HCT116 (cell line): ENCODE data around the gene RBM39. TPM values are rescaled to one million over a fixed set of nuclear protein-coding genes. Genes with fewer than 3 reads are reported as not detected.

Experiments used
- ATAC-seq: fragments of 200-7000 bp; cut with Tn5 transposase; 2 replicates; pipeline ENCODE4 v1.9.1; 2020; ENCODE audit warnings: mild to moderate bottlenecking, moderate library complexity
- BruUV-seq: library from RNA; stranded (reverse); fragments of 400-500 nt; replicated peaks from 2 replicates; lab custom pipeline; 2021; lab: Mats Ljungman, UMichigan
- CTCF ChIA-PET: fragments of 300-600 bp; sonication (Branson Sonifier 250); formaldehyde crosslinking; loops from one replicate; lab custom pipeline; 2021; ENCODE audit warnings: antibody characterized with exemption; lab: Charles Lee
- POLR2A ChIA-PET: fragments of 300-600, 350-600 bp; sonication (Branson Sonifier 250); formaldehyde crosslinking; loops from one replicate; lab custom pipeline; 2021; ENCODE audit warnings: antibody characterized with exemption; lab: Charles Lee
- RAD21 ChIA-PET, 2 experiments: fragments of 300-600 bp; sonication (Branson Sonifier 250); formaldehyde crosslinking; loops; one replicate each; lab custom pipeline; 2023; ENCODE audit warnings: low total read pairs in 2 of 2; ENCODE audit not compliant: uncharacterized antibody in 2 of 2, unreplicated experiment in 2 of 2, low non-redundant PET in 1 of 2; lab: Charles Lee
- DNase-seq: peaks from one replicate; pipeline ENCODE4 v3.0.0-alpha.2; 2010; ENCODE audit warnings: low read depth, low spot score
- H2AFZ ChIP-seq: fragments of 200-600 bp; shearing (Covaris generic), sonication (generic); 2 replicates; pipeline ENCODE4 v1.6.1; 2017; ENCODE audit warnings: low read depth, mixed run types, mixed read lengths, antibody characterized with exemption, low read length; ENCODE audit not compliant: poor library complexity, severe bottlenecking
- H3K27ac ChIP-seq: 2 replicates; pipeline ENCODE4 v1.5.1; 2012; ENCODE audit warnings: low read depth, low read length
- H3K27me3 ChIP-seq: fragments of 200-600 bp; sonication (generic); 2 replicates; pipeline ENCODE4 v1.6.1; 2016; ENCODE audit warnings: mixed run types, low read length, mixed read lengths; ENCODE audit not compliant: insufficient read depth
- H3K36me3 ChIP-seq, 2 experiments: fragments of 200-500 bp in 1 of 2; fragments of 200-600 bp in 1 of 2; sonication (Bioruptor generic) in 1 of 2; sonication (generic) in 1 of 2; 2 replicates each; pipeline versions ENCODE4 v1.5.1 to v1.6.1; 2014 to 2016; ENCODE audit warnings: low read length in 2 of 2, inconsistent platforms in 1 of 2, mixed read lengths in 1 of 2, mixed run types in 1 of 2; ENCODE audit not compliant: insufficient read depth in 2 of 2, control insufficient read depth in 1 of 2
- H3K4me1 ChIP-seq, 2 experiments: fragments of 200-600 bp in 1 of 2; sonication (generic) in 1 of 2; 2 replicates each; pipeline versions ENCODE4 v1.5.1 to v1.6.1; 2012 to 2017; ENCODE audit warnings: low read length in 2 of 2, inconsistent platforms in 1 of 2, mild to moderate bottlenecking in 1 of 2, mixed read lengths in 1 of 2, mixed run types in 1 of 2, moderate library complexity in 1 of 2; ENCODE audit not compliant: insufficient read depth in 2 of 2, control insufficient read depth in 1 of 2
- H3K4me2 ChIP-seq: fragments of 200-600 bp; sonication (generic); 2 replicates; pipeline ENCODE4 v1.6.1; 2017; ENCODE audit warnings: mixed run types, low read length, mixed read lengths
- H3K4me3 ChIP-seq, 2 experiments: fragments of 200-600 bp in 1 of 2; sonication (generic) in 1 of 2; replicated peaks in 1 of 2; 2 replicates each; pipeline ENCODE4 v1.5.1; 2011 to 2016; ENCODE audit warnings: low read length in 2 of 2, control low read depth in 1 of 2, low read depth in 1 of 2, mild to moderate bottlenecking in 1 of 2, mixed read lengths in 1 of 2, mixed run types in 1 of 2
- H3K79me2 ChIP-seq: fragments of 200-600 bp; sonication (generic); 2 replicates; pipeline ENCODE4 v1.6.1; 2017; ENCODE audit warnings: mild to moderate bottlenecking, mixed run types, low read length, moderate library complexity, mixed read lengths; ENCODE audit not compliant: insufficient read depth
- H3K9ac ChIP-seq: fragments of 200-600 bp; sonication (generic); 2 replicates; pipeline ENCODE4 v1.6.1; 2016; ENCODE audit warnings: low read length, mixed read lengths
- H3K9me2 ChIP-seq: fragments of 200-600 bp; sonication (generic), shearing (Covaris generic); 2 replicates; pipeline ENCODE4 v1.6.1; 2017; ENCODE audit warnings: mixed run types, mild to moderate bottlenecking, moderate library complexity; ENCODE audit not compliant: insufficient read depth
- H3K9me3 ChIP-seq, 2 experiments: fragments of 200-500 bp in 1 of 2; fragments of 200-600 bp in 1 of 2; sonication (Bioruptor generic) in 1 of 2; sonication (generic) in 1 of 2; 2 replicates each; pipeline ENCODE4 v1.6.1; 2014 to 2017; ENCODE audit warnings: low read length in 2 of 2, mixed read lengths in 2 of 2, inconsistent platforms in 1 of 2, low read depth in 1 of 2, mild to moderate bottlenecking in 1 of 2, mixed run types in 1 of 2, moderate library complexity in 1 of 2; ENCODE audit not compliant: control insufficient read depth in 1 of 2, insufficient read depth in 1 of 2
- H4K20me1 ChIP-seq: fragments of 200-600 bp; sonication (generic), shearing (Covaris generic); 2 replicates; pipeline ENCODE4 v1.6.1; 2017; ENCODE audit warnings: mixed run types, mild to moderate bottlenecking, moderate library complexity; ENCODE audit not compliant: insufficient read depth
- CBX3 ChIP-seq: IDR thresholded peaks from 2 replicates; pipeline ENCODE4 v1.6.1; 2012; ENCODE audit warnings: low read depth
- CEBPB ChIP-seq: IDR thresholded peaks from 2 replicates; pipeline ENCODE4 v1.6.1; 2012; ENCODE audit warnings: low read depth
- EGR1 ChIP-seq: IDR thresholded peaks from 2 replicates; pipeline ENCODE4 v1.6.1; 2012; ENCODE audit warnings: low read depth
- FOSL1 ChIP-seq: IDR thresholded peaks from 2 replicates; pipeline ENCODE4 v1.6.1; 2012; ENCODE audit warnings: low read depth
- JUND ChIP-seq: IDR thresholded peaks from 2 replicates; pipeline ENCODE4 v1.6.1; 2012
- POLR2AphosphoS5 ChIP-seq: IDR thresholded peaks from 2 replicates; pipeline ENCODE4 v1.6.1; 2011; ENCODE audit warnings: mild to moderate bottlenecking, low read depth, low read length, moderate library complexity
- RAD21 ChIP-seq: IDR thresholded peaks from 2 replicates; pipeline ENCODE4 v1.6.1; 2012; ENCODE audit warnings: low read depth, mild to moderate bottlenecking
- REST ChIP-seq: IDR thresholded peaks from 2 replicates; pipeline ENCODE4 v1.6.1; 2012; ENCODE audit warnings: low read depth
- SP1 ChIP-seq: IDR thresholded peaks from 2 replicates; pipeline ENCODE4 v1.6.1; 2012; ENCODE audit warnings: low read depth
- TCF7L2 ChIP-seq: IDR thresholded peaks from 2 replicates; pipeline ENCODE4 v1.7.0; 2011; ENCODE audit warnings: borderline replicate concordance, inconsistent platforms; ENCODE audit not compliant: insufficient read depth, insufficient read length; ENCODE audit errors: extremely low read depth
- YY1 ChIP-seq: IDR thresholded peaks from 2 replicates; pipeline ENCODE4 v1.6.1; 2011; ENCODE audit warnings: low read length, low read depth, moderate library complexity, mild to moderate bottlenecking; ENCODE audit not compliant: insufficient replicate concordance; ENCODE audit errors: extremely low read depth
- ZBTB33 ChIP-seq: IDR thresholded peaks from 2 replicates; pipeline ENCODE4 v1.6.1; 2011; ENCODE audit warnings: mild to moderate bottlenecking, low read length, moderate library complexity; ENCODE audit not compliant: insufficient replicate concordance; ENCODE audit errors: extremely low read depth
- ZFX ChIP-seq: fragments of 450-650 bp; IDR thresholded peaks from 2 replicates; pipeline ENCODE4 v1.6.1; 2017
- ZNF274 ChIP-seq: fragments of 200-500 bp; sonication (Bioruptor generic); IDR thresholded peaks from 2 replicates; pipeline ENCODE4 v1.6.1; 2014; ENCODE audit warnings: mild to moderate bottlenecking, low read depth, low read length, inconsistent platforms
- intact Hi-C: fragments of 100-400 bp; cut with micrococcal nuclease; formaldehyde crosslinking; loops from 2 replicates; pipeline ENCODE4 v1.10.0; 2022
- total RNA-seq: library from RNA; stranded (reverse); gene quantifications from one replicate; pipeline ENCODE4 v1.2.1, GENCODE V29; 2021; ENCODE audit not compliant: unreplicated experiment

Gene RBM39
- total RNA-seq, 1 experiment from 2014 or later, result 234 TPM

GRCh38 chr20:35720165-35721123, 21.6 kb downstream of the RBM39 start:
- intact Hi-C loops, result no loop called here
- H2AFZ ChIP-seq, result no peak overlapping the region
- H3K9ac ChIP-seq, result no peak overlapping the region
- H3K36me3 ChIP-seq, result peaks cover 81 to 90% of the 10 kb centered on the region in 2 experiments
- H3K27me3 ChIP-seq, result no peaks in the 10 kb centered on the region
- ChIA-PET RAD21 (no interaction called here), CTCF (no interaction called here), POLR2A (interaction anchor here (0.7 to 1.6 kb wide), 3 partner anchors 10 to 22 kb away, joined by 3 to 5 read pairs (median 4); partner anchors contain the start of gene RBM39)
- DNase-seq (no peak), ATAC-seq (no peak)
- no peak overlapping the region for H3K4me3 ChIP-seq
- no peak overlapping the region for H3K27ac ChIP-seq
- H3K9me3 ChIP-seq, result no peaks in the 10 kb centered on the region
- H3K79me2 ChIP-seq, result peaks cover 100% of the 10 kb centered on the region
- TF ChIP-seq TCF7L2 (no peak), EGR1 (no peak), CBX3 (no peak), FOSL1 (no peak), JUND (no peak), POLR2AphosphoS5 (no peak), CEBPB (no peak), REST (no peak), ZFX (no peak), ZNF274 (no peak), YY1 (no peak), SP1 (no peak), RAD21 (no peak), ZBTB33 (no peak)
- no peak overlapping the region for H3K4me2 ChIP-seq
- no peaks in the 10 kb centered on the region for H3K9me2 ChIP-seq
- H4K20me1 ChIP-seq, result peaks cover 45% of the 10 kb centered on the region
- BruUV-seq, result no TSS peak
- H3K4me1 ChIP-seq, result no peaks in the 10 kb centered on the region
